HG03097 (cell line): Measurements from ENCODE around the gene GTF3C1.
"Not testable (repeated sequence)": the region's sequence is repeated elsewhere in the genome, so short reads cannot be mapped to it uniquely, and the experiment has no call there.

Experiments used
- ATAC-seq: cut with Tn5 transposase; IDR thresholded peaks from one replicate; pipeline ENCODE4 v1.9.1; 2021; ENCODE audit not compliant: unreplicated experiment, low FRiP score

Gene GTF3C1

DNA sequence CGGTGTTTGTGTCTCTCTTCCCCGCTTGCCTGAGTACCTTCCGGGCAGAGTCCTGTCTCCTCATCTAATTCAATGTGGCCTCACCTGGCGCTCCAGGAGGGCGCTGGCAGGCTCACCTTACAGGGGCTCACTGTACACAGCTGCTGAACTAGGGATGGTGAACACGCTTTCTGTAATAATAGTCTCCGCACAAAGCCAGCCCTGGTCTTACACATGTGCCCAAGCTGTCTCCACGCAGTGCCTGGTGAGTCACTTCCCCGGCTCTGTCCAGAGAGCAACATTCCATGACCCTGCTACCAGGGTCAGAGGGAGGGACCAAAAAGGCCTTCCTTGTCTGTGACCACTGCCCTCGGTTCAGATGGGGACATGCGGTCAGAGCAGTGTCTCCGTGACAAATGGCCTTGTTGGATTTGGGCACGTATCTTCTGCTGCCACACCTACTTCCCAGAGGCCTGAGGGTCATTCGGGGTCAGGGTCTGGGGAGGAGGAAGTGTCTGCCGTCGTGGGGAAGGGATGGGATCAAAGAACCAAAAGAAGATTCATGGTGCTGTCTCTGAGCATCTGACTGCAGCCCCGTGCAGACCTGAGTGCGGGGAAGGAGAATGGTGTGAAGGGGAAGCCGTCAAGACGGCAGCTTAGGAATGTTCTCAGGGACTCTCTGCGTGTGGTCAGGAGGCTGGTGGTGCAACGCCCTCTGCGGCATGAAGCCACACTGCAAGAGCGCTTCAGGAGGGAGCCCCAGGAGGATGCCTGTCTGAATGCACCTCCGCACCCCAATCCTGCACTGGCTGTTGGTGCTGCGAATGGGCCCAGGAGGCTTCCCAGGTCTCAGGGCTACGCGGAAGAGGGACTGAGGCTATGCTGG lies 78.9 kb downstream of the GTF3C1 start:
- ATAC-seq: no peak

DNA sequence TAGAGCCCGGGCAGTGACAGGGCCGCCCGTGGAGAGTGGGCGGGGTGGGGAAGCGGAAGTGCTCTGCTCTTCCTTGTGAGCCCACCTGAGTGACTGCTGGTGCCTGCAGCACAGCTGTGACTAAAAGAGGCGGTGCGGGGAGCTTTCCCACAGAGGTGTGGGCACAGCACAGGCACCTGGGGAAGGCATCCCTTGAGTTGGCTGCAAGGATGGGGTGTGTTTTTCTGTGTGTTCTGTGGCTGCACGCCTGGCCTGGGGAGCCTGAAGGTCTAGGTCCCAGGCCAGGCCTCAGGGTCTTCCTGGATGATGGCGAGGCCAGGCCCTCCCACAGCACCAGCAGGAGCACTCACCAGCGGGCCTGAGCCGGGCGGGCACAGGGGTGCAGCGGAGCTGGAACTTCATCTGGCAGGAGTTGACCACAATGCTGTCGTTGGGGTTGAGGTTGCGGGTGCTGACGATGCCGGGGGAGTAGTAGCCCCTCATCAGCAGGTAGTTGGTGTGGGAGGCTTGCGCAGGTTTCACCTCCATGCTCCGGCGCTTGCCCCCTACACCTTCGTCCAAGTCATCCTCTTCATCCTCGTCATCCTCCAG lies 80.7 kb downstream of the GTF3C1 start:
- no peak for ATAC-seq

DNA sequence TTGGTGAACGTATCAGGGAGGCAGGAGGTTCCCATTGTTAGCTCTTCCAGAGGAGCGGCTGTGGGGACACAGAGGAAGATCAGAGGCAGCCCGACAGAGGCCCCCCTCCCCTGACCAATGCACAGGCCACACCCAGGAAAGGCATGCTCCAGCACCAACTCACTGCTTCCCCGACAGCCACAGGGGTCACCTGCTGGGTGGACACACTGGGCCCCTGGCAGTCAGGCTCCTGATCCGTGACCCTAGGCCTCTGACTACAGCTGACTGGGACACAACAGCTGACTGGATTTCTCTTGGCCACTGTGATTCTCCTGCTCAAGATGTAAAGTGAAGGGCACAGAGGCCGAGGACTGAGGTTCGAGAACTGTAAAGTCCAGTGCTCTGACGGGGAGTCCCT lies 84.2 kb downstream of the GTF3C1 start:
- ATAC-seq: no peak

DNA sequence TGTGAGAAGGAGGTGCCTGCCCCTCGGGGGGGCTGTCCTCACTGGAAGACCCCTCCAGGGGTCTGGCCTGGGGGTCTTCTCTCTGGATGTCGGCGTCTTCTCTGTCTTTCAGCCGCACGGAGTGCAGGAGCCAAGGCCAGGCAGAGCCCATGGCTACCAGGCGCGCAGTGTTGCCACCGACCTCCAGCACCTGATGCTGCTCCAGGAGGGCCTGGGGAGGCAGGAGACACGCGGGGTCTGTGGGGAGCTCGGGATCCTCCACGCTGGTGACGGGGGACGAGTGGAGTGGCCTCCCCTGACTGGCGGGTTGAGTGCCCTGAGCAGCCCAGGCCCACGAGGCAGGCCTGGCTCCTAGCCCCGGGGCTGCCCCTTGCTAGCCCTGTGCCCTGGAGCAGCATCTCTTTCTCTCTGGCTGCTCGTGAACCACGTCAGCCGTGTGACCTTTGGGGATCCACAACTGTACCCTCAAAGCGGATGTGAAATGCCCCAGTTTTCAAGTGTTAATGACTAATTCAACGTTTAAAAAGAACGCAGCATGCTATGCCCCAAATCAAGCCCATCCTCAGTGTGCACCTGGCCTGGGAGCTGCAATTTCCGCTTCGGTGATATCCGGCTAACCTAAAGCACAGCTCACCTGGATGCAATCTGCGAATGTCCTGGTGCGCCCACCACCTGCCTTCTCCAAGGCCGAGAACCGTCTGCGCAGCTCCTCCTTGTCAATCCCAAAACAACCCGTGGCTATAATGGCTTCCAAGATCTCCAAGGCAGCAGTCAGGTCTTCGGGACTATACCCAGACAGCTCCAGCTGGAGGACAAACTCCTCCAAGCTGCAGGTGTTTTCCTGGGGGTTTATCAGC lies 84.9 kb downstream of the GTF3C1 start:
- ATAC-seq: no peak

DNA sequence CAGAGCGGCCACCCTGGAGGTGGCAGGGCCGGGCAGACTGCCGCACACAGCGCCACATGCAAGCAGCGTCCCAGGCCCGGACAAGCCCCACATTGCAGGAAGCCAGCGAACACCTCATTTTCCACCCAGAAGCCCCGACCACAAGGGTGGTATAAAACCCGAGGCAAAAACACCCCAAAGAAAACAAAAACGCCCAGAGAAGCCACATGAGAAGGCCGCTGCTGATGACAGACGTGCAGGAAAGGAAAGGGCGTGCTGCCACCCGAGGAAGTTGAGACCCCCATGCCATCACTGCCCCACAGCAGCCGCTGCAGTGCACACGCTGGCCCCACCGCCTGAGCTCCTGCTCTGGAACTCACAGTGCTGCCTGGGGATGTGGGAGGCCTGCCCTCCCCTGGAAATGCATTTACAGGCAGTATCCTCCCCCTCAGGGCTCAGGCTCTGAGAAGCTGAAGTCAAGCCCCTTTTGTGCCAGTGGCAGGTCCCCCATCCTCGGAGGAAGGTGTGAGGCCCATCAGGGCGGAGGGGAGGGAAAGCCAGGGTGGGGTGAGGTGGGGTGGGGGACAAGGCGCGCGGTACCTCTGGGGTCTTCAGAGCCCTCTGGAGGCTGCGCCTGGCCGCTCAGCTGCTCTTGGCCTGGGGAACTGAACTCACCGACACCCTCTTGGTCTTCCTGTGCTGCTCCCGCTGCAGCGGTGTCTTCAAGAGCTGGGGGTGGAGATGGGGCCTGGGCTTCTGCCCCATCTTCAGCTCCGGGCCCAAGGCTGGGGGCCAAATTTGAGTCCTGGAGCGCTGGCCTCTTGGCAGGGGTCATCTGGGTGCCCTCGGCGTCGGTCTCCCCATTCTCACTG lies 85.7 kb downstream of the GTF3C1 start:
- no peak for ATAC-seq

DNA sequence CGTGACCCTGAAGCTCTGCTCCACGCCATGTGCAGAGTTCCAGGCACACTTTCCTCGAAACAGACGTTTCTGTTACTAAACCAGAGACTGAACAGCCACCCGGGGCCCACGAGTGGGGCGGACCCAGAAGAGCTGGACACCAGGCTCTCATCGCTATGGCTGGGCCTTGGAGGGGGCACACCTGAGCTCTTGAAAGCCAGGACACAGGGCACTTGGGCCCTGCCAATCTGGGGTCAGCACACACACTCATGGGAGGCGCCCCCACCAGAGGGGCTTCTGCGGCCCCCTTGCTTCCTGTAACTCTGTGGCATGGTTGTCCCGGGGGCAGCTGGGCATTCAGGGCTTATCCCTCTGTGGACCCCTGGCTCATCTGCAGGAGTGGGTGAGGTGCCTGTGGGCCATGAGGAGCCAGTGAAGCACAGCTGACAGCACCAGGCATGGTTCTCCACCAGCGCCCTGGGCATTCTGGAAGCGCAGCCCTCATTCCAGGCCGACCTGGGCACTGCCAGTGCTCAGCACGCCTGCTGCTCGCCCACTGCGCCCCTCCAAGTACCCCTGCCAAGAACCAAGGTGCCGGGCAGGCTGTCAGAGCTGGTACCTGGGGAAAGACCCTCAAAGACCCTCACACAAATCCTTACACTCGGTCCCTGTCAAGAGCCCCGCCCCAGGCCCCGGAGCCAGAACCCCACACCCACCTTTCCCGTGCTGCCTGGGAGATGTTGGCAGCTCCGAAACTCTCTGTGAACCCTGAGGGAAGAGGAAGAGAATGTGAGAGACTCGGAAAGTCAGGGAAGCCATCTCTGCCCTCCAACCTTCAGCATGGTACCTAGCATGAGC lies 86.6 kb downstream of the GTF3C1 start:
- ATAC-seq: no peak

DNA sequence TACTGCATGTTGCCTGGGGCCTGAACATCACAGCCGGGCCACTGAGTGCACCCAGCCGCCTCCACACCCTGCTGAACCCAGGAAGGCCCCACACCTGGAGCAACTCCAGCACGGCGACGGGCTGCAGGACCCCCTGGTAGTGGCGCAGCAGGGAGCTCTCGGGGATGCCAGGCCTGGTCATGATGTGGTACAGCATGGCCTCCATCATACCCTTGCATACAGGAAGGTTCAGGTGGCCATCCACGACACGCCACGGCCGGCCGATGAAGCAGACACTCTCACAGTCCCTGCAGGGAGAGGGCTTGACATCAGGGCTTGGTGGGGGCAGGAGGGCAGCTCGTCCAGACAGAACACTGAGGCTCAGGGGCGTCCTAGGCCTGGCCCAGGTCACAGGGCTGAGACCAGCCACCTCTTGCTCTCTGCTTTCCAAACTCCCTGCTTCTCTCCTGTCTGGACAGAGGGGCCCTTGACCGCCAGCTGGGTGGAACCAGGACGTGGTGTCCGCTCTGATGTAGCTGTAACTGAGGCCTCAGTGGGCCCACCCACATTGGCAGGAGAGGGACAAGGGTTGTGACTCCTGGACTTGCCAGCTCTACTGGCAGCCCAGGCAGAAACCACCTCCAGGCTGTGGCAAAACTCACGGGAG lies 87.4 kb downstream of the GTF3C1 start:
- no peak for ATAC-seq

DNA sequence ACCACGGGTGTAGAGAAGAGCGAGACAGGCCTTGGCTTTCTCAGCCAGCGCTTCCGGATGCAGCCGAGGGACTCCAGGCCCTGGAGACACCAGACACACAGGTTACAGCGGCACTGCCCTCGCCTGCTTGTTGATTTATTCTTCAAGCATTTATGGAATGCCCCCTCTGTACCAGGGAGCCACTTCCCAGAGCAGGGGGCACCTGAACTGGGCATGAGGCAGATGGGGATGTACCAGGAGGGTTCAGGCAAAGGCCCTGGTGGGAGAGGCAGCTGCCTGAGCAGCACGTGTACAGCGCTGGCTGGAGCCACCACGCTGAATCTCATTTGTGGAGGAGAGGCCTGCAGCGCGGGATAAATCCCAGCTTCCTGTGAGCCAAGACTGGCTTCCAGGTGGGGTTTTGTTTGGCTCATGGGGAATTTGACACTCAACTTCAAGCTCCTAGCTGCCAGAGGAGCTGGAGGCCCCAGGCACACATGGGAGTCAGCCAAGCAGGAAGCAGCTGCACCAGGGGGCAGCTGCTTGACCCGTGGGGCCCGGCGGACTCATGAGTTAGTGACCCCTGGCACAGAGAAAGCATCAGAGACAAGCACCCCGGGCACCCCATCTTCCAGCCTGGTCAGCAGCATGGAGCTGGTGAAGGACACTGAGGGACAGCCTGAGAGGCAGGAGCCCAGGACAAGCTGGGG lies 88.1 kb downstream of the GTF3C1 start:
- ATAC-seq: no peak

DNA sequence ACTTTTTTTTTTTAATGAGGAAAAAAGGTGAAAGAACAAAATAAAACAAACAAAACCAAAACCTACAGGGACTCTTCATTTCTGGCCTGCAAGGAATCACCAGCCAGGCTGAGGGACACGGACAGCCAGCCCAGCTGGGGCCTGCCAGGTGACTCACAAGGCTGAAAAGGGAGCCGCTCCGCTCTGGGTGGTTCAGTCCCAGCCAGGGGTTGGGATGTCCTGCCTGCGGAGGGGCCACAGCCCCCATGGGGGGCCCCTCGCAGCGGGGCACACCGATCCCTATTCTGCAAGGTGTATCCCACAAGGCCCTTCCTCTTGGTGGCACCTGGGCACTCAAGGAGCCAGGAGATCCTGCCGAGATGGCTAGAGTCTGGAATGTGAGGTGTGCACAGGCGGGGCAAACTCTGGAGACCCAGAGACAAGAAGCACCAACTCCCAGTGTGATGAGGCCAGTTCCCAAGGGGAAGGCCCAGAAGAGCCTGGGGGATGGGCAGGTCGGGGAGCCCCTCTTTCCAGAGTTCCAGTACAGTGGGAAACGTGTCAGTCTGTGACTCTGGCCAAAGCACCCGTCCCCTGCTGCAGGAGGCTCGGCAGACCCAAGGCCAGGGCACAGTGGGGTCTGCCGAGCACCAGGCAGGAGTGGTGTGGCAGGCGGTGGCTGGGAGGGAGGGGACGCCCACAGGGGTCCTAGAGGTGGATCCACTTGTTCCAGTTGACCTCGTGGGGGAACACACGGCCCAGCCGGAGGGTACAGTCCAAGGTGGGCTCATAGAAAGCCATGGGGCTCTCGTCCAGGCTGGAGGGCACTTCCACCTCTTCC lies 88.8 kb downstream of the GTF3C1 start:
- no peak for ATAC-seq

DNA sequence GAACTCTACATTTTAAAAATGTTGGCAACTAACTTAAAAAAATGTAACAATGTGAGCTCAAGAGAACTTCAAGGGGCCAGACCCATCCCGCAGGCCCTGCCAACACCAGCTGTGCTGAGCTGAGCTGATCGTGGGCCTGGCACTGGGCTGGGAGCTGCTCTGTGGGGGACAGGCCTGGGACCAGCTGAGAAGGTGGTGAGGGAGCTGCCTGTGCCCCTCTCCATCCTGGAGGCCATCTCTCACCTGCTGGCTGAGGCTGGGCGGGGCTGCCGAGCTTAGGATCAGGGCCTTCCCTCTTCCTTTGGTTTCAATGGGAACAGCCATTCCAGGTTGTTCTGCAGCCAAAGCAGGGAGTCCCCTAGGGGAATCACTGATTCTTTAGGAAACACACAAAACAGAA lies 89.5 kb downstream of the GTF3C1 start:
- no peak for ATAC-seq

DNA sequence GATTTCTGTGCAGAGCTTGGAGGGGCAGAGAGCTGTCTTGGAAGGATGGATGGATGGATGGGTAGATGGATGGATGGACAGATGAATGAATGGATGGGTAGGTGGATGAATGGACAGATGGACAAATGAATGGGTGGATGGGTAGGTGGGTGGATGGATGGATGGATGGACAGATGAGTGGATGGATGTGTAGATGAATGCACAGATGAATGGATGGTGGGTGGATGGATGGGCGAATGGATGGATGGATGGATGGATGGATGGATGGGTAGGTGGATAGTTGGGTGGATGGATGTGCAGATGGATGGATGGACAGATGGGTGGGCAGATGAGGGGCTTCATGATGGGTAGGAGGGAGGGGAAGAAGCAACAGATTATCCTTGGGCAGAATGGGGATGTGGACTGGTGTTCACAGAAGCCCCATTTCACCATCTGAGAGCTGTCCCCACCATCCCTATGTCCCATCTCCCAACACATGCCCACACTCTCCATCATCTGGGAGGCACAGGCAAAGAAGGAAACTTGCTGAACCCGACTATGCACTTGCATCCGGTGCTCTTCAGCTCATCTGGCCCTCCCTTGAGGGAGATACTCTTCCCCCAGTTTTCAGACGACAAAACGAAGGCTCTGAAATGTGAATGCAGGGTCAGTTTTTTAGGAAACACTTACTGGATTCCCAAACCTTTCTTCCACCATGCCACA lies 90.6 kb downstream of the GTF3C1 start:
- no peak for ATAC-seq

DNA sequence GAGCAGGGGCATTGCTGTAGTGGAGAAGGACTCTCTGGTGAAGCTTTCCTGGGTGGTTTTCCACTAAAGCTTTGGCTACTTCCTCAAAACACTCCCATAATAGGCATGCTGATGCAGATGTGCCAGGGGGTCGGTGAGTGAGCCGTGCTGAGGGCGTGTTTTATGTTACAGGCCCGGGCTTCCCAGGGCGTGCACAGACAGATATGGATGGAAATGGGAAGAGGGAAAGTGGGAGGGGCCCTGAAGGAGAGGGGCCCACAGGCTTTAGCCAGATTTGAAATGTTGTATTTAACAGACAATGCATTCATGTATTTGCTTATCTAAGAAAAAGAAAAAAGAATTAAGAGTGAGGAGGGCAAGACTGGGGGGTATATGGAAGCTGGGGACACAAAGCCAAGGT lies 91.5 kb downstream of the GTF3C1 start:
- ATAC-seq: no peak

DNA sequence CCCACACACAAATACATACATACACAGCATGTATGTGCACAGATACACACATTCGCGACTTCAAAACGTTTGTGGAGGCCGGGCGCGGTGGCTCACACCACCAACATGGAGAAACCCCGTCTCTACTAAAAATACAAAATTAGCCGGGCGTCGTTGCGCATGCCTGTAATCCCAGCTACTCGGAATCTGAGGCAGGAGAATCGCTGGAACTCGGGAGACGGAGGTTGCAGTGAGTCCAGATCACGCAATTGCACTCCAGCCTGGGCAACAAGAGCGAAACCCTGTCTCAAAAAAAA lies 92.2 kb downstream of the GTF3C1 start:
- ATAC-seq: not testable (repeated sequence)

DNA sequence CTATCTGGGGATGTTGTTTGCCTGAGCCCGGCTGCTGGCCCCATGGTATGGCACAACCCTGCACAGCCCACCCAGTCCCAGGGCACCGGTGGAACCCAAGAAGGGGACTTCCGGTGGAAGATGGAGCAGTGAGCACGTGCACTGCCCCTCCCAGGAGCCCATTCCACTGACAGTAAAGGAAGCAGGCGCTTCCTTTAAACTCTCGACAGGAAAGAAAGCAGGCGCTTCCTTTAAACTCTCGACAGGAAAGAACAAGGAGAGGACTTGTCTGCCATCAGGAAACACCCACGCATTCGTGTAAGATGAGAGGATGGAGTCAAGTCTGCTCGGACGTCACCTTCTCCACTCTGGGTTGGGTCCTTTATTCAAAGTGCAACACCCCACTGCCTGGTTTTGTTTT lies 94.0 kb downstream of the GTF3C1 start:
- ATAC-seq: no peak

DNA sequence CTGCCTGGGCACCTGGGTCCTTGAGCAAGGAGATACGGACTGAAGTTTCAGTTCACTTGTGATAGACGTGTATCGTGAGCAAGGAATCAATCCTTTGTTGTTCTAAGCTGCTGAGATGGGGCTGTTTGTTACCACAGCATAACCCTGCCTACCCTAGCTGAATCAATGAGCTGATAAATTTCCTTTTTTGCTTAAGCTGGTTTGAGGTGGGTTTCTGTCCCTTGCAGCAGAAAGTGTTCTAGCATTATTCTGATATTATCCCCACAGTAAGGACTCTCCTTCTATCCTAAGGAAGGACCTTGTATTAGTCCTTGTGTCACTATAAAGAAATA lies 96.3 kb downstream of the GTF3C1 start:
- ATAC-seq: no peak

DNA sequence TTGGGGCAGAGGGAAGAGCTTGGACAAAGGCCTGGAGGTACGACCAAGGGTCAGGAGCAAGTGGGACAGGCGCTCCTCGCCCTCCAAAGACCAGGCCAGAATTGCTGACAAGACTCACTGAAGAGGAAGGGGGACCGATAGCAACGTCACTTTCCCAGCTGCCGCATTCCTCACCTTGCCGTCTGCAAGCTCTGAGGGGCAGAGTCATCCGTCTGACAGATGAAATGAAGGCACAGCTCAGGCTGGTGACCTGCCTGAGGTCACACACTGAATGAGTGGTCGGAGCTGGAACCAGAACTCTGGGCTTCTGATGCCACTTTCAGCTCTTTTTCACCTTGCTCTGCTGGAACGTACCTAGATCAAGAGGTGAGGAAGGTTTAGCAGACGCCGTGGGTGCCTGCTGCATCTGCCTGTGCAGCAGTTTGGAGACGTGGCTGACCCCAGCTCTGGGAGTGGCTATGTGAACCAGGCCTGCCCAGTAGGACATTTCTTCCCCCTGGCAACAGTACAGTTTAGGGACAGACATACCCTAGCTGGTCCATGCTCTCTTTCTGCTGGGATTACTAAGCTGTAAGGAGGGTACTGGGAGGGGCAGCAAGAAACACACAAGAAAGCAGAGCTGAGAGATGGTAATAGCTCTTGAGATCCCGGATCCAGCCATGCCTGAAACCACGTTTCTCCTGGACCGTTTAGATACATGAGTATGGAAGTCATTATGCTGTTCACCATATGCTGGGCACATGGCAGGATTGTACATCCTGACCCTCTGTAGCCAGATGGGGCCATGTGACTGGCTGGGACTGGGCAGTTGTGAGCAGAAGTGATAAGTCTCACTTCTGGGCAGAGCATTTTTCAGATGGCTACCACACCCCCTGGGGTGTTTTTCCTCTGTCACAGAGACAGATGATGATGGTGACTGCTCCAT lies 96.9 kb downstream of the GTF3C1 start:
- ATAC-seq: no peak

DNA sequence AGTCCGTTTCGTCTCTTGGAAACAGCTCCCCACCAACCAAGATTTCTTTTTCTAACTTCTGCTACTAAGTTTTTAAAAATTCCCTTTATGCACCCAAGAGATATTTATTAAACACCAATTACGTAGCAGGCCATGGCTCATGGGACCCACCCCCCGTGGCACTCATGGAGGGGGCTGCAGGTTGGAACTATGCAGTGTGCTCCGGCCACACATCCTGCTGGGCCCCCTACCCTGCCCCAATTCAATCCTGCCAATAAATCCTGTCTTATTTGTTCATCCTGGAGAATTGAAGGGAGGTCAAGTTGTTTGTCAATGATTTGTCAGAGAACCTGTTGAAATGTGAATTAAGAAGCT lies 99.5 kb downstream of the GTF3C1 start:
- peak; percentile 11 for ATAC-seq
